ENCODE results near the gene RFX4.

DNA sequence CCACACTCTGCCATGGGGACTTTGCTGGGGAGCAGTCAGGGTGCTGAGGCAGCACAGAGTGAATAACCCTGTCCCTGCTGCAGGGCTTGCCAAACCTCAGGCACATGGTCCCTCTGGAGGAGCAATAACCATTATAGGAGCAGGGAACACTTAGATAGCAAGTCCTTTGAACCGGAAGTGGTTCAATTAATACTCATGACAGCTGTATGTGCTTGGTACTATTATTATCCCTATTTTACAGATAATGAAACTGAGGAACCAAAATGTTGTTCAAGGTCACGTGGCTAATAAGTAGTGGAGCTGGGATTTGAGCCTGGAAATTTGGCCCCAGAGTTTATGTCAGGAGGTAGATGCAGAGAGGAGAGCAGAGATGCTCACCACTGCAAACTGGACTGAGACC, 49.0 kb downstream of the RFX4 start:
- no peak for TF ChIP-seq POLR2AphosphoS5 (IDR thresholded peaks at IDR 0.05)
- TF ChIP-seq, protein P1, sequence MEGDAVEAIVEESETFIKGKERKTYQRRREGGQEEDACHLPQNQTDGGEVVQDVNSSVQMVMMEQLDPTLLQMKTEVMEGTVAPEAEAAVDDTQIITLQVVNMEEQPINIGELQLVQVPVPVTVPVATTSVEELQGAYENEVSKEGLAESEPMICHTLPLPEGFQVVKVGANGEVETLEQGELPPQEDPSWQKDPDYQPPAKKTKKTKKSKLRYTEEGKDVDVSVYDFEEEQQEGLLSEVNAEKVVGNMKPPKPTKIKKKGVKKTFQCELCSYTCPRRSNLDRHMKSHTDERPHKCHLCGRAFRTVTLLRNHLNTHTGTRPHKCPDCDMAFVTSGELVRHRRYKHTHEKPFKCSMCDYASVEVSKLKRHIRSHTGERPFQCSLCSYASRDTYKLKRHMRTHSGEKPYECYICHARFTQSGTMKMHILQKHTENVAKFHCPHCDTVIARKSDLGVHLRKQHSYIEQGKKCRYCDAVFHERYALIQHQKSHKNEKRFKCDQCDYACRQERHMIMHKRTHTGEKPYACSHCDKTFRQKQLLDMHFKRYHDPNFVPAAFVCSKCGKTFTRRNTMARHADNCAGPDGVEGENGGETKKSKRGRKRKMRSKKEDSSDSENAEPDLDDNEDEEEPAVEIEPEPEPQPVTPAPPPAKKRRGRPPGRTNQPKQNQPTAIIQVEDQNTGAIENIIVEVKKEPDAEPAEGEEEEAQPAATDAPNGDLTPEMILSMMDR (IDR thresholded peaks at IDR 0.05), result no peak
- no peak for TF ChIP-seq POLR2A (IDR thresholded peaks at IDR 0.05)
